Measurements from ENCODE around the gene NDUFB8. TPM values are rescaled to one million over a fixed set of nuclear protein-coding genes. Genes with fewer than 3 reads are reported as not detected.

Gene NDUFB8
- total and polyA plus RNA-seq, 2 of the 4 experiments (the other 2 are of a cell fraction), result 99.1 to 265 TPM

- Histone ChIP-seq H3K27ac (ENCODE audit: insufficient read depth, low read length) (no peak overlapping the region), H2BK120ac (ENCODE audit: low read depth, low read length) (no peak overlapping the region), H4K91ac (ENCODE audit: insufficient read depth, low read depth, low read length) (no peak overlapping the region), H2AK5ac (ENCODE audit: low read depth, low read length) (no peak overlapping the region), H4K20me1 (ENCODE audit: insufficient read depth, low read length) (no peaks in the 10 kb centered on the region), H4K8ac (ENCODE audit: low read depth in 2 of 2, low read length in 2 of 2) (no peak overlapping the region), H3K4me2 (ENCODE audit: low read depth, low read length) (no peak overlapping the region), H3K23ac (ENCODE audit: low read depth, low read length) (no peak overlapping the region), H3K36me3 (ENCODE audit: control insufficient read depth, insufficient read depth, low read length) (no peaks in the 10 kb centered on the region), H2BK15ac (ENCODE audit: low read depth, low read length) (no peak overlapping the region), H3K9me3 (ENCODE audit: control insufficient read depth, insufficient read depth, low read length) (no peaks in the 10 kb centered on the region), H2AFZ (replicated peaks; ENCODE audit: low read length, poor library complexity) (no peak overlapping the region), H3K9ac (ENCODE audit: low read depth, low read length) (no peak overlapping the region), H3K4me3 (ENCODE audit: insufficient read depth, low read depth, low read length) (no peak overlapping the region), H3K9me1 (ENCODE audit: insufficient read depth, low read length) (peaks cover 3% of the 10 kb centered on the region; the same call in 1 of the 2 replicates), H3K4me1 (ENCODE audit: control insufficient read depth, insufficient read depth, low read length) (peaks cover 2% of the 10 kb centered on the region), H3K79me1 (ENCODE audit: low read depth in 1 of 2, low read length in 2 of 2) (no peaks in the 10 kb centered on the region), H3K14ac (replicated peaks; ENCODE audit: low read depth, low read length) (no peak overlapping the region), H2BK20ac (ENCODE audit: low read depth, low read length) (no peak overlapping the region), H2AK9ac (replicated peaks; ENCODE audit: low read depth, low read length, poor library complexity) (no peak overlapping the region), H3K27me3 (ENCODE audit: control insufficient read depth, insufficient read depth, low read length) (peaks cover 69% of the 10 kb centered on the region), H2BK5ac (ENCODE audit: low read depth, low read length, poor library complexity, severe bottlenecking) (no peak overlapping the region), H3K56ac (ENCODE audit: extremely low read depth, insufficient read depth, low read length) (no peak overlapping the region), H4K5ac (ENCODE audit: low read depth, low read length) (no peak overlapping the region), H3K4ac (ENCODE audit: low read depth, low read length) (no peak overlapping the region), H3K18ac (ENCODE audit: low read depth, low read length) (no peak overlapping the region)
- intact Hi-C loops (cut with micrococcal nuclease) (loop anchor here (10.0 kb wide), 1 partner anchor 448 kb away; no protein-coding TSS in a partner anchor), in situ Hi-C loops (cut with MboI; ENCODE audit: low sequenced_read_pairs) (no loop called here), dilution Hi-C loops (cut with HindIII; ENCODE audit: low sequenced_read_pairs, unreplicated experiment) (no loop called here)
- no CpG with 5 or more reads among the region's 3 CpGs for WGBS, 2 experiments (ENCODE audit: extremely low coverage in 2 of 2, insufficient read length in 1 of 2)
- no TSS peak for BruUV-seq (replicated peaks)
- no peak for ATAC-seq (ENCODE audit: low read depth)
- POLR2A ChIA-PET (ENCODE audit: unreplicated experiment), result no interaction called here
- CTCF ChIA-PET, result no interaction called here
- TF ChIP-seq ELK1 (IDR thresholded peaks at IDR 0.05; ENCODE audit: borderline replicate concordance, low read depth, low read length), result no peak
- no peak for TF ChIP-seq FOS (IDR thresholded peaks at IDR 0.05; ENCODE audit: low read depth, low read length)
- TF ChIP-seq CTCF (conservative IDR thresholded peaks at IDR 0.05; ENCODE audit: low read depth, low read length), result no peak
- no peak for TF ChIP-seq NFE2L2 (IDR thresholded peaks at IDR 0.05; ENCODE audit: low read depth, low read length)
- no peak for TF ChIP-seq CEBPB (IDR thresholded peaks at IDR 0.05; ENCODE audit: low read depth, low read length)
- TF ChIP-seq RCOR1 (IDR thresholded peaks at IDR 0.05; ENCODE audit: insufficient replicate concordance, low read length), result no peak
- TF ChIP-seq RFX5 (IDR thresholded peaks at IDR 0.05; ENCODE audit: low read depth, low read length), result no peak
- TF ChIP-seq BHLHE40 (IDR thresholded peaks at IDR 0.05; ENCODE audit: low read depth, low read length), result no peak
- TF ChIP-seq MAZ (IDR thresholded peaks at IDR 0.05; ENCODE audit: borderline replicate concordance, low read depth, low read length), result no peak
- no peak for TF ChIP-seq SMC3 (IDR thresholded peaks at IDR 0.05; ENCODE audit: low read depth, low read length)
- no peak for TF ChIP-seq MAFK (IDR thresholded peaks at IDR 0.05; ENCODE audit: low read depth, low read length)
- TF ChIP-seq RAD21 (IDR thresholded peaks at IDR 0.05; ENCODE audit: low read length), result no peak
- TF ChIP-seq POLR2A (IDR thresholded peaks at IDR 0.05; ENCODE audit: low read depth, low read length), result no peak
- TF ChIP-seq USF2 (IDR thresholded peaks at IDR 0.05; ENCODE audit: low read depth, low read length), result no peak
- no peak for TF ChIP-seq CHD1 (IDR thresholded peaks at IDR 0.05; ENCODE audit: low read depth, low read length)
- TF ChIP-seq MXI1 (IDR thresholded peaks at IDR 0.05; ENCODE audit: borderline replicate concordance, low read depth, low read length), result no peak
- DNase-seq, result no peak
Measured at GRCh38 chr10:100566561-100566960, 36.9 kb upstream of the NDUFB8 start.

Data from IMR-90 (cell line).